PC-3 (cell line): ENCODE measurements around the gene TF. TPM values are rescaled to one million over a fixed set of nuclear protein-coding genes. Genes with fewer than 3 reads are reported as not detected.

Source experiments
- ATAC-seq: fragments of 200-7000 bp; cut with Tn5 transposase; 2 replicates; pipeline ENCODE4 v1.9.1; 2020; ENCODE audit warnings: mild to moderate bottlenecking, moderate library complexity
- BruUV-seq: library from RNA; stranded (reverse); fragments of 400-500 nt; replicated peaks from 2 replicates; lab custom pipeline; 2021; lab: Mats Ljungman, UMichigan
- CTCF ChIA-PET: fragments of 300-600 bp; sonication (Branson Sonifier 250); formaldehyde crosslinking; loops from one replicate; lab custom pipeline; 2022; ENCODE audit warnings: antibody characterized with exemption; lab: Charles Lee
- POLR2A ChIA-PET: fragments of 300-600 bp; sonication (Branson Sonifier 250); formaldehyde crosslinking; loops from one replicate; lab custom pipeline; 2022; ENCODE audit warnings: antibody characterized with exemption; ENCODE audit not compliant: unreplicated experiment; lab: Charles Lee
- DNase-seq: peaks from one replicate; pipeline ENCODE4 v3.0.0-alpha.2; 2015
- H2AFZ ChIP-seq: fragments of 300-600 bp; sonication (generic); 2 replicates; pipeline ENCODE4 v1.6.0; 2016; ENCODE audit warnings: antibody characterized with exemption, low read length
- H3F3A ChIP-seq: fragments of 300-600 bp; sonication (generic); one replicate; pipeline ENCODE4 v1.6.0; 2017; ENCODE audit warnings: antibody characterized with exemption, low read length, control low read depth, mild to moderate bottlenecking; ENCODE audit not compliant: unreplicated experiment
- H3K27ac ChIP-seq: fragments of 300-600 bp; sonication (generic); 2 replicates; pipeline ENCODE4 v1.5.1; 2016; ENCODE audit warnings: mild to moderate bottlenecking, low read length
- H3K27me3 ChIP-seq: fragments of 300-600 bp; sonication (generic); 2 replicates; pipeline ENCODE4 v1.6.1; 2016; ENCODE audit warnings: low read length, mixed read lengths
- H3K36me3 ChIP-seq: fragments of 300-600 bp; sonication (generic); 2 replicates; pipeline ENCODE4 v1.6.1; 2016; ENCODE audit warnings: low read depth, mixed run types, low read length, mixed read lengths
- H3K4me1 ChIP-seq: fragments of 300-600 bp; sonication (generic); 2 replicates; pipeline ENCODE4 v1.5.1; 2016; ENCODE audit warnings: low read length; ENCODE audit not compliant: insufficient read depth
- H3K4me2 ChIP-seq: fragments of 300-600 bp; sonication (generic); 2 replicates; pipeline ENCODE4 v1.6.0; 2016; ENCODE audit warnings: low read length
- H3K4me3 ChIP-seq: fragments of 300-600 bp; sonication (generic); 2 replicates; pipeline ENCODE4 v1.5.1; 2016; ENCODE audit warnings: mild to moderate bottlenecking, low read length, mixed read lengths
- H3K79me2 ChIP-seq: fragments of 300-600 bp; sonication (generic); 2 replicates; pipeline ENCODE4 v1.6.1; 2017; ENCODE audit warnings: low read length, mixed read lengths
- H3K9ac ChIP-seq: fragments of 300-600 bp; sonication (generic); 2 replicates; pipeline ENCODE4 v1.6.0; 2016; ENCODE audit warnings: mild to moderate bottlenecking, low read length
- H3K9me2 ChIP-seq: fragments of 300-600 bp; sonication (generic); replicated peaks from 2 replicates; pipeline ENCODE4 v1.6.1; 2016; ENCODE audit warnings: mixed run types, low read length, mixed read lengths
- H3K9me3 ChIP-seq: fragments of 300-600 bp; sonication (generic); 2 replicates; pipeline ENCODE4 v1.6.1; 2016; ENCODE audit warnings: low read length, mixed read lengths
- H4K20me1 ChIP-seq: fragments of 300-600 bp; sonication (generic); 2 replicates; pipeline ENCODE4 v1.6.1; 2016; ENCODE audit warnings: low read length, mixed read lengths
- EZH2 ChIP-seq: fragments of 300-600 bp; sonication (generic); IDR thresholded peaks from one replicate; pipeline ENCODE4 v1.6.1; 2017; ENCODE audit warnings: antibody characterized with exemption, mild to moderate bottlenecking, low read length; ENCODE audit not compliant: unreplicated experiment
- EZH2phosphoT487 ChIP-seq: fragments of 300-600 bp; sonication (generic); IDR thresholded peaks from 2 replicates; pipeline ENCODE4 v1.6.1; 2018; ENCODE audit warnings: mild to moderate bottlenecking, antibody characterized with exemption, low read length, borderline replicate concordance
- intact Hi-C: fragments of 100-400 bp; cut with micrococcal nuclease; formaldehyde crosslinking; loops from 2 replicates; pipeline ENCODE4 v1.9.0; 2023
- total RNA-seq: library from RNA; depleted of rRNA; stranded (reverse); fragments of >200 nt; gene quantifications from 2 replicates; pipeline ENCODE4 v1.2.3, GENCODE V29; 2014; rRNA removed
- TF ChIP-seq, protein P1 (sequence below): fragments of 300-600 bp; sonication (generic); conservative IDR thresholded peaks from 2 replicates; pipeline ENCODE4 v1.5.1; 2017; ENCODE audit warnings: antibody characterized with exemption, low read depth, mild to moderate bottlenecking, low read length

TF gene
- total RNA-seq, 1 experiment from 2014 or later: not detected

DNA sequence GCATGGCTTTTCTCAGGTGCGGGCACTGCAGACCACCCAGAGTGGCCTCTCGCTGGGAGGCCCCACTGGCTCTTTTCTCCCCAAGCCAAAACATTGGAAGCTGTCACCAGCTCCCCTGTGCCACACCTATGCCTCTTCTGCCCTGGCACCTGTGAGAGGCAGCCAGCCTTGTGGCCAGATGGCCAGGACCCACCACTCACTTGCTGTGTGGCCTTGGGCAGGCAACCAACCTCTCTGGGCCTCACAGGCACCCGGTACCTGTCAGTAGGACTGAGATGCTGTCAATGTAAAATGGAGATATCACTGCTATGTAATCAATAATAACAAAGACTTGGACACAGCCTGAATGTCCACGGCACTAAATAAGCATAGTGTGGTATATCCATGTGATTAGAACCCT is 96.0 kb downstream of the TF start:
- no peaks in the 10 kb centered on the region for H3K9me2 ChIP-seq
- no peak overlapping the region for H3K4me2 ChIP-seq
- ChIA-PET CTCF (no interaction called here), POLR2A (no interaction called here)
- H3K4me1 ChIP-seq: no peaks in the 10 kb centered on the region
- H3K27ac ChIP-seq: no peak overlapping the region
- H3K36me3 ChIP-seq: no peaks in the 10 kb centered on the region
- H3K27me3 ChIP-seq: no peaks in the 10 kb centered on the region
- H4K20me1 ChIP-seq: no peaks in the 10 kb centered on the region
- BruUV-seq: no TSS peak
- intact Hi-C loops: no loop called here
- DNase-seq (no peak), ATAC-seq (no peak)
- TF ChIP-seq, protein P1, sequence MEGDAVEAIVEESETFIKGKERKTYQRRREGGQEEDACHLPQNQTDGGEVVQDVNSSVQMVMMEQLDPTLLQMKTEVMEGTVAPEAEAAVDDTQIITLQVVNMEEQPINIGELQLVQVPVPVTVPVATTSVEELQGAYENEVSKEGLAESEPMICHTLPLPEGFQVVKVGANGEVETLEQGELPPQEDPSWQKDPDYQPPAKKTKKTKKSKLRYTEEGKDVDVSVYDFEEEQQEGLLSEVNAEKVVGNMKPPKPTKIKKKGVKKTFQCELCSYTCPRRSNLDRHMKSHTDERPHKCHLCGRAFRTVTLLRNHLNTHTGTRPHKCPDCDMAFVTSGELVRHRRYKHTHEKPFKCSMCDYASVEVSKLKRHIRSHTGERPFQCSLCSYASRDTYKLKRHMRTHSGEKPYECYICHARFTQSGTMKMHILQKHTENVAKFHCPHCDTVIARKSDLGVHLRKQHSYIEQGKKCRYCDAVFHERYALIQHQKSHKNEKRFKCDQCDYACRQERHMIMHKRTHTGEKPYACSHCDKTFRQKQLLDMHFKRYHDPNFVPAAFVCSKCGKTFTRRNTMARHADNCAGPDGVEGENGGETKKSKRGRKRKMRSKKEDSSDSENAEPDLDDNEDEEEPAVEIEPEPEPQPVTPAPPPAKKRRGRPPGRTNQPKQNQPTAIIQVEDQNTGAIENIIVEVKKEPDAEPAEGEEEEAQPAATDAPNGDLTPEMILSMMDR: no peak
- no peak overlapping the region for H2AFZ ChIP-seq
- no peak overlapping the region for H3K9ac ChIP-seq
- no peaks in the 10 kb centered on the region for H3F3A ChIP-seq
- no peaks in the 10 kb centered on the region for H3K79me2 ChIP-seq
- no peak overlapping the region for H3K4me3 ChIP-seq
- no peaks in the 10 kb centered on the region for H3K9me3 ChIP-seq

DNA sequence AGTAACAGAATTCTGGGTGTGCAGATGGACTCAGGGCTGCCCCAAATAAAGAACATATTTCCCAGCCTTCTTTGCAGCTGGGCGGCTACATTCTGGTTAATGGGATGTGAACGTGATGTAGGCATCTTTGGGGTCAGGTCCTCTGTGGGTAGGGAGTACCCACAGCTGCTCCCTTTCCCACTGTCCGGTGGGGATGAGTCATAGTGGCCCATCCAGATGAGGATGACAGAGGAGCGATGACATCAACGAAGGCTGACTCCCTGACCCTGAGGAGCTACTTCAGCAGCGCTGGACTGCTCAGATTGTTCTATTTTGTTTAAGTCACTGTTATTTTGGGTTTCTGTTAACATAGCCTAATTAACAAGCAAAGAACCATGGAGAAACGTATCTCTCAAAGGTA is 97.4 kb downstream of the TF start:
- no TSS peak for BruUV-seq
- Histone ChIP-seq H3K4me3 (no peak overlapping the region), H3K9ac (no peak overlapping the region), H3K9me2 (no peaks in the 10 kb centered on the region), H3K4me1 (no peaks in the 10 kb centered on the region), H3K36me3 (no peaks in the 10 kb centered on the region), H2AFZ (no peak overlapping the region), H3K27me3 (no peaks in the 10 kb centered on the region), H3F3A (no peaks in the 10 kb centered on the region), H4K20me1 (no peaks in the 10 kb centered on the region), H3K4me2 (no peak overlapping the region), H3K27ac (no peak overlapping the region), H3K79me2 (no peaks in the 10 kb centered on the region), H3K9me3 (no peaks in the 10 kb centered on the region)
- TF ChIP-seq EZH2phosphoT487 (no peak), EZH2 (no peak)
- TF ChIP-seq, protein P1: no peak
- DNase-seq (no peak), ATAC-seq (no peak)
- intact Hi-C loops: no loop called here
- ChIA-PET POLR2A (no interaction called here), CTCF (no interaction called here)

DNA sequence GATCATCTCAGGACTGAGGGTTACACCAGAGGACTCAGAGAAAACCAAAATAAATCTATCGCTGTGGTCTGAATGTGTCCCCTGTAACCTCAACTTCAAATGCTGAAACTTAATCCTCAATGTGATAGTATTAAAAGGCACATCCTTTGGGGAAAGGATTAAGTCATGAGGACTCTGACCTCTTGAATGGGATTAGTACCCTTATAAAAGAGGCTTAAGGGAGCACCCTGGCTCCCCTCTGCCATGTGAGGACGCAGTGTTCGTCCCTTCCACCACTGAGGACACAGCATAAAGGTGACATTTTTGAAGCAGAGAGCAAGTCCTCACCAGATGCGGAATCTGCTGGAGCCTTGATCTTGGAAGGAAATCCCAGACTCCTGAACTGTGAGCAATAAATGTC is 98.9 kb downstream of the TF start:
- CTCF ChIA-PET: no interaction called here
- Histone ChIP-seq H3K4me1 (no peaks in the 10 kb centered on the region), H3K9me3 (no peaks in the 10 kb centered on the region), H3K4me2 (no peak overlapping the region), H3K36me3 (no peaks in the 10 kb centered on the region), H3K4me3 (no peak overlapping the region), H3K27me3 (no peaks in the 10 kb centered on the region), H3K27ac (no peak overlapping the region), H3K9ac (no peak overlapping the region), H3F3A (no peaks in the 10 kb centered on the region), H3K9me2 (no peaks in the 10 kb centered on the region), H2AFZ (no peak overlapping the region), H3K79me2 (no peaks in the 10 kb centered on the region), H4K20me1 (no peaks in the 10 kb centered on the region)
- TF ChIP-seq EZH2phosphoT487 (no peak), EZH2 (no peak)
- TF ChIP-seq, protein P1: no peak
- no TSS peak for BruUV-seq
- DNase-seq (no peak), ATAC-seq (no peak)
- intact Hi-C loops: no loop called here
- POLR2A ChIA-PET: no interaction called here

Other genes starting within 250 kb of the TF start
- gene CDV3, start 172.7 kb upstream of the TF start, total RNA-seq: 81.4 and 90.6 TPM in 2 replicates
- gene TOPBP1, start 84.5 kb upstream of the TF start, total RNA-seq: 29.0 and 42.4 TPM in 2 replicates
- 41.1 and 43.4 TPM in 2 replicates for gene SRPRB, start 59.4 kb downstream of the TF start, total RNA-seq
- 0.22 and 0.75 TPM in 2 replicates for gene RAB6B, start 149.5 kb downstream of the TF start, total RNA-seq